Stimulated activated CD4-positive, alpha-beta T cell treated with anti-CD3 and anti-CD28 coated beads, Interleukin-15, amount 100 ng/mL, for 48 hours (primary cell): ENCODE data around the gene KCNJ15.
"Not testable (repeated sequence)": the region's sequence is repeated elsewhere in the genome, so short reads cannot be mapped to it uniquely, and the experiment has no call there.

Source experiments
- DNase-seq, 2 donors: peaks; one replicate each; pipeline ENCODE4 v3.0.0-alpha.2; 2020; ENCODE audit warnings: low read depth in 2 of 2

KCNJ15 gene

GRCh38 chr21:38256599-38257302, at the start of gene KCNJ15:
TSS of gene KCNJ15 (plus strand) at chr21:38256991. CDS start at chr21:38299262, 42,271 bp downstream.
- DNase-seq = no peak

GRCh38 chr21:38208118-38208517, 48.7 kb upstream of the KCNJ15 start:
- DNase-seq = no peak

DNA sequence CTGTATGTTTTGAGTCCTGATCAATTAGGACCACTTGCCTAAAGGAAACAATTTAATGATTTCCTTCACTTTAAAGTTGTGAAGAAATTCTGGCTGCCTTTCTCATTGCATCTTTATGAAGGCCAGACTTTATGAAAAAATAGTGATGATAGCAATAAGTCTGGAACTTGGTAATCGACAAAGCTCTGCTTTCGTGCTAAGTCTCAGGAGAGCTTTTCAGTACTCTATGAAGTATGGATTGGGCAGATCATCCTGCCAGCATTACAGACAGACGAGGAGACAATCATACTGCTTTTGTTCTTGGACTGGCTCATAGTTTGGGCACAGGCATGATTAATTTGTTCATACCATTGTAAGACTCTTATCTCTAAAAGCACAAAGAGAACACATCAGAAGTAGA, 45.5 kb upstream of the KCNJ15 start:
- no peak for DNase-seq

- DNase-seq = no peak
Measured at GRCh38 chr21:38212706-38213105, 44.1 kb upstream of the KCNJ15 start.

DNA sequence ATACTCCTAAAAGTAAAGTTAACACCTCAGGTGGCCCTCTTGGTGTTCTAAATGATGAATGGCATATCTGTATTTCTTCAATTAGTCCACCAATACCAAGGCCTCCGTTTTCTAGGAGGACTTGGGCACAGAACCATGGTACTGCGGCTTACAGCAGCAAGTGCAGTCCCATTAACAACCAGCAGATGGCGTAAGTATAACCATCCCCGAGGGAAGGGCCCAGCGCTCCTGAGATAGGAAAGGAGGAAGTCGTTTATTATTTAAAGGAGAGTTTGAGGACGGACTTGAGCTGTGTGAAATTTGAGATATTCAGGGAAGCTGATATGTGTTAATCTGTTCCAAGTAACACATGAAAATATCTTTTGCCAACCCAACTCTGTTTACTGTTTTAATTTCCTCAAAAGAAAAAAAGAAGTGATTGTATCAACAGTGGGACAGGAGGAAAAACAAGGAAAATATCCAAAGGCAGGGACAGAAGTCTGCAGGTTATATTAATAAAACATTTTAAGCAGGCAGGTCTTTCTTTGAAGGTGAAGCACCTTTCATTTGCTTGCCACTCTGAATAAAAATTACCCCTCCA, 37.7 kb upstream of the KCNJ15 start:
- DNase-seq = peak; percentile 19 to 48

- DNase-seq = no peak
Measured at GRCh38 chr21:38220270-38220737, 36.5 kb upstream of the KCNJ15 start.

DNA sequence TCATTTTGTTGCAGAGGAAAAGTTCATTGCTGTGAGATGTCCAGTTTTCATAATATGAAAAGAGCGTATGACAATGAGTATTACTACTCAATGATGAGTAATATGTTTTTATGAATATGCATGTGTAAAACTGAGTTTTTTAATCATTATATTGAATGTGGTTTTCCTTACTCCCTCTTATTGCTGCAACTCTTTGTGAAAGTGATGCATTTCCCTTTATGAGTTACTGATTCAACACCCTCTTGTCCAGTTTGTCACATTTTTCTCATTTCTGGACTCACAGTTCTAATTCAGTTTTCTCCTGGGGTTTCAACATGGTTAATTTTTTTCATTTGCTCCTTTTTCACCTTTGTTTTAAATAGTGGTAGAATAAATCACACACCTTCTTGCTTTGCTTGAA, 35.2 kb upstream of the KCNJ15 start:
- no peak for DNase-seq

GRCh38 chr21:38223893-38224540, 32.8 kb upstream of the KCNJ15 start:
- DNase-seq = no peak

DNA sequence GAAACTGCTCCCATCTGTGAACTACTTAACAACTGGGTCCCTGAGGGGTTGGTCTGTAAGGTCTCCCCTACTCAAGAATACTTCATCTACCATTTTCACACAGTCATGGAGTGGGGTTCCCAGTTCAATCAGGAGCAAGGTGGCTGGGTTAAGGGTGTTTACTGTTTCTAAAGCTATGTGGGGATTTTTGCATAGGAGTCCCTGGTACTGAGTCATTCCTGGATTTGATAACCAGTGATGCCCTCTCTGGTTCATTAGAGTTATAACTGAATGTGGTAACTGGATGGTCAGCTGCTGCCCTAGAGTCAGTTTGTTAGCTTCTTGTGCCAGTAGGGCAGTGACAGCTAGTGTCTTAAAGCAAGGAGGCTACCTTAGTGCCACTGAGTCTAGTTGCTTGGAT, 29.4 kb upstream of the KCNJ15 start:
- no peak for DNase-seq

GRCh38 chr21:38228115-38228514, 28.7 kb upstream of the KCNJ15 start:
- no peak for DNase-seq

GRCh38 chr21:38228537-38228936, 28.3 kb upstream of the KCNJ15 start:
- no peak for DNase-seq

- no peak for DNase-seq
Measured at GRCh38 chr21:38229260-38229877, 27.4 kb upstream of the KCNJ15 start.

GRCh38 chr21:38234395-38235142, 22.2 kb upstream of the KCNJ15 start:
- DNase-seq = no peak

DNA sequence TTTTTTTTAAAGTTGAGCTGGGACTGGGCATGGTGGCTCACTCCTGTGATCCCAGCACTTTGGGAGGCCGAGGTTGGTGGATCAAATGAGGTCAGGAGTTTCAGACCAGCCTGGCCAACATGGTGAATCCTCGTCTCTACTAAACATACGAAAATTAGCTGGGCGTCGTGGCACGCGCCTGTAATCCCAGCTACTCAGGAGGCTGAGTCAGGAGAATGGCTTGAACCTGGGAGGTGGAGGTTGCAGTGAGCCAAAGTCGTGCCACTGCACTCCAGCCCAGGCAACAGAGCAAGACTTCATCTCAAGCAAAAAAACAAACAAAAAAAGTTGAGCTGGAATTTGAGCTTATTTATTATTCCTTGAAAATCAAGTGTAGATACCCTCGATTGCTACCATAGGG, 21.5 kb upstream of the KCNJ15 start:
- not testable (repeated sequence) for DNase-seq

DNA sequence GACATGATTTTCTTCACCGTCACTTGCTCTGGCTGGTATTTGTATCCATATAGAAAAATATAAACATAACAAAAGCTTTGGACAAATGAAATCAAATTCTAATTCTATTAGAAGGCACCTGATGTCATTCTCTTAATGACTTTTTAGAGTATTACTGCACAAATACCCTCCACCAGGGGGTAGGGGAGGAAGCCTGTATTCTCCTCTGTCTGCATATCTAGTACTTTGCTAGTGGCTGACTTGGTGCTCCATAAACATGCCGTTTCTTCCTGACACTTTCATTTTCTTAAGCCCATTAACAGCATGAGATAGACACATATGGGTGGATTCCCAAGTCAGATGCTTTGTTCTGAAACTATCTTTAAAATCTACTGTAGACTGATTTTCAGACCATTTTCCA, 20.6 kb upstream of the KCNJ15 start:
- no peak for DNase-seq

- no peak for DNase-seq
Measured at GRCh38 chr21:38239672-38240071, 17.1 kb upstream of the KCNJ15 start.

DNA sequence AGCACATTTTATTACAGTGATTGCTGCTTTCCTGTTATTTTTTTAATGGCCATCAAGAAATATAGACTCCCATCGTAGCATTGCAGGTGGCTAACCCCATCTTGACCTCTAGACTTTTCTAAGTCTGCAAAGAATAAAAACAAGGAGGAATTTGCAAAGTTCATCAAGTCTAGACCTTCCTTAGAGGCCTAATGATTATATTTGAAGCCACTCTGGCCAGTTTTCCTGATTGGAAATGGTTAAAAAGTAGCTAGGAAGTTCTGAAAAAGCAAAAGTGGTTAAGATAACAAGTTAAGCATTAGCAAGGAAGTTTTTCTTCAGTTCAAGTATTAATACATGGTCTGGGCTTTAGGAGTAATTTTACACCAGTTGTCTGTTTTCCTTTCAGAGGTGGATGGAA, 16.7 kb upstream of the KCNJ15 start:
- DNase-seq = no peak

DNA sequence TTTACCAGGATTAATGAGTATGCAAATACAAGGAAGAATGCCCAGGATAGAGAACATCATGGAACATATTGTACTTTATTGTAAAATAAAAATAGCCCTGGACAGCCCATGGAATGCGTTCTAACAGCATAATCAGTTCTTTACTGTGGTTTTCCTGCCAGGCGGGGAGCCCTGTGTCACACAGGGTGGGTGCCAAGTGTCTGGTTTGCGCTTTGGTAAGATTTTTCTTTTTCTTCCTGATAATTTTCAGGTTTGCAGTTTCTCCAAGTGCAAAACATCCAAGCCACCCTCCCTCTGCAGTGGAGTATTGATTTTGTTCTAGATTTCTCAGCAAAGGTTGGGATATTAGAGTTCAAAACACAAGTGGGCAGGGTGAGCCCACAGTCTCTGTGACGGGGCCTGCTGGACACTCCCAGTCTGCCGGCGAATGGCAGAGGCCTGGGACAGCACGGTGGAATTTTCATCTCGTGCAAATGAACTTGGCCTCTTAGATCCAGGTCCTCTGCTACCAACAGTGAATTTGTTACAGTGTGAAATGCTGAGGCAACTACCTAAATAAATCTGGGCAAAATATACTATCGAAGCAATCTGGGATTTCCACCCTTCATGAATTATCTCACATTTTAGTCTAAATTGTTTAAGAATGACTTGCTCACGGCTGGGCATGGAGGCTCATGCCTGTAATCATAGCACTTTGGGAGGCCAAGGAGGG, 15.6 kb upstream of the KCNJ15 start:
- no peak for DNase-seq

GRCh38 chr21:38242061-38242460, 14.7 kb upstream of the KCNJ15 start:
- no peak for DNase-seq

DNA sequence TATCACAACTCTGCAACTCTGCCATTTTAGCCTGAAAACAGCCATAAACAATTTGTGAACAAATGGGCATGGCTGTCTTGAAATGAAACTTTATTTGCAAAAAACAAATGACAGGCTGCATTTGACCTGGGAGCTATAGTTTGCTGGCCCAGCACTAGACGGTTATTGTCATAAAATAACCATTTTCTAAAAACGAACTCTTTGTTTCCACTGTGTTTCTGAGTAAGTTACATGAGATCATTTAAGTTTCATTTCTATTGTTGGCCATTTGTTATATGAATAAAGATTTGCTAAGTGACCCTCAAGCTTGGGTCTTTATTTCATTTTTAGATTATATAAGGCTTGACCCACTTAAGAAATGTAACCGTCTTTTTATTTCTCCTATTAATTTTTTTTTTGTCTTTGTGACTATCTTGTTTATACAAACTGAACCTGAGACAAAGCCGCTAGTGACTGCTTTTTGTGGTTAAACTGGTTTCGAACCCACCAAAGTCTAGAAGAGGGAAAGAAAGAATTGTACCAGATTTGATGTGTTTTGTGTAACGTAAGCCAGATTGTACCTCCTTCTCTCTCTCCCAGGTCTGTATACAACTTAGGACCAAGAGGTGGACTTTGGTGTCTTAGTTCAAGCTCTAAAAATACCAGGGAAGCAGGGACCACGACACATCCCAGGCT, 12.9 kb upstream of the KCNJ15 start:
- no peak for DNase-seq

GRCh38 chr21:38244407-38244787, 12.4 kb upstream of the KCNJ15 start:
- no peak for DNase-seq
